Common myeloid progenitor, CD34-positive (primary cell): Measurements from ENCODE around the gene SHH.

ENCODE experiments used
- CTCF ChIA-PET: fragments of 350-600 bp; sonication (Branson Sonifier 250); formaldehyde crosslinking; loops from one replicate; lab custom pipeline; 2021; ENCODE audit warnings: antibody characterized with exemption; lab: Charles Lee
- POLR2A ChIA-PET: fragments of 350-600 bp; sonication (Branson Sonifier 250); formaldehyde crosslinking; loops from one replicate; lab custom pipeline; 2021; ENCODE audit warnings: antibody characterized with exemption; lab: Charles Lee
- DNase-seq, 3 donors: peaks; one replicate each; pipeline versions ENCODE4 v3.0.0 to v3.0.0-alpha.2; 2013
- H3K27ac ChIP-seq, 2 experiments: 1 replicate in 1 of 2; 2 replicates in 1 of 2; pipeline ENCODE4 v1.7.0; 2013; ENCODE audit warnings: inconsistent platforms in 2 of 2, low read length in 2 of 2, mild to moderate bottlenecking in 2 of 2, low read depth in 1 of 2, moderate library complexity in 1 of 2; ENCODE audit not compliant: severe bottlenecking in 2 of 2, insufficient read depth in 1 of 2, poor library complexity in 1 of 2
- H3K27me3 ChIP-seq, 5 experiments: replicated peaks in 2 of 5; 1 replicate in 3 of 5; 2 replicates in 2 of 5; pipeline versions ENCODE4 v1.6.1 to v1.7.0; 2013; ENCODE audit warnings: low read length in 4 of 5, mild to moderate bottlenecking in 2 of 5, moderate library complexity in 2 of 5, inconsistent platforms in 1 of 5; ENCODE audit not compliant: insufficient read depth in 5 of 5, control insufficient read depth in 4 of 5
- H3K36me3 ChIP-seq, 4 experiments: 1 replicate in 2 of 4; 2 replicates in 2 of 4; pipeline versions ENCODE4 v1.6.1 to v1.7.0; 2013; ENCODE audit warnings: low read length in 3 of 4, control low read depth in 1 of 4, mild to moderate bottlenecking in 1 of 4; ENCODE audit not compliant: control insufficient read depth in 4 of 4, insufficient read depth in 4 of 4
- H3K4me1 ChIP-seq, 4 experiments: 1 replicate in 3 of 4; 2 replicates in 1 of 4; pipeline versions ENCODE4 v1.6.1 to v1.7.1; 2013; ENCODE audit warnings: low read length in 3 of 4, mild to moderate bottlenecking in 3 of 4, control low read depth in 1 of 4, inconsistent platforms in 1 of 4, moderate library complexity in 1 of 4; ENCODE audit not compliant: control insufficient read depth in 4 of 4, insufficient read depth in 4 of 4; ENCODE audit errors: control extremely low read depth in 1 of 4
- H3K4me3 ChIP-seq, 7 experiments: 1 replicate in 4 of 7; 2 replicates in 3 of 7; pipeline versions ENCODE4 v1.5.1 to v1.7.0; 2013; ENCODE audit warnings: mild to moderate bottlenecking in 7 of 7, low read length in 6 of 7, moderate library complexity in 6 of 7, inconsistent platforms in 2 of 7, low read depth in 2 of 7, control low read depth in 1 of 7; ENCODE audit not compliant: insufficient read depth in 4 of 7, control insufficient read depth in 1 of 7; ENCODE audit errors: extremely low read depth in 1 of 7
- H3K9me3 ChIP-seq, 5 experiments: 1 replicate in 4 of 5; 2 replicates in 1 of 5; pipeline versions ENCODE4 v1.6.1 to v1.7.1; 2013; ENCODE audit warnings: low read length in 4 of 5, mild to moderate bottlenecking in 2 of 5, inconsistent platforms in 1 of 5, low read depth in 1 of 5, moderate library complexity in 1 of 5; ENCODE audit not compliant: control insufficient read depth in 4 of 5, insufficient read depth in 2 of 5; ENCODE audit errors: control extremely low read depth in 1 of 5
- WGBS: methylation state at CpG from one replicate; pipeline ENCODE4 v1.1.5; 2013; ENCODE audit not compliant: insufficient coverage; 5-methylcytosine and 5-hydroxymethylcytosine counted together

Gene SHH

GRCh38 chr7:155847821-155848435, 35.7 kb upstream of the SHH start:
- Histone ChIP-seq H3K27ac (no peak overlapping the region), H3K9me3 (no peaks in the 10 kb centered on the region), H3K4me3 (no peak overlapping the region), H3K36me3 (no peaks in the 10 kb centered on the region), H3K4me1 (no peaks in the 10 kb centered on the region), H3K27me3 (peaks cover 0 to 15% (median 0%) of the 10 kb centered on the region in 5 experiments)
- 69% methylated on average over 17 of the region's 18 CpGs for WGBS
- no peak for DNase-seq
- ChIA-PET CTCF (interaction anchor here (0.5 kb wide), 1 partner anchor 564 kb away, joined by 3 read pairs; no protein-coding TSS in a partner anchor), POLR2A (no interaction called here)

- peaks cover 0 to 15% (median 0%) of the 10 kb centered on the region in 5 experiments for H3K27me3 ChIP-seq
- H3K27ac ChIP-seq = no peak overlapping the region
- DNase-seq = no peak
- CTCF ChIA-PET = no interaction called here
- 82% methylated on average over 12 of the region's 15 CpGs for WGBS
- no peaks in the 10 kb centered on the region for H3K36me3 ChIP-seq
- no peaks in the 10 kb centered on the region for H3K4me1 ChIP-seq
- H3K4me3 ChIP-seq = no peak overlapping the region
- POLR2A ChIA-PET = no interaction called here
- no peaks in the 10 kb centered on the region for H3K9me3 ChIP-seq
Measured at GRCh38 chr7:155846936-155847335, 34.7 kb upstream of the SHH start.

- Histone ChIP-seq H3K36me3 (no peaks in the 10 kb centered on the region), H3K27ac (no peak overlapping the region), H3K4me1 (no peaks in the 10 kb centered on the region), H3K4me3 (no peak overlapping the region), H3K9me3 (no peaks in the 10 kb centered on the region), H3K27me3 (peaks cover 0 to 18% (median 2%) of the 10 kb centered on the region in 5 experiments)
- POLR2A ChIA-PET = no interaction called here
- 84% methylated on average over 5 of the region's 5 CpGs for WGBS
- DNase-seq = no peak
- CTCF ChIA-PET = no interaction called here
Measured at GRCh38 chr7:155846156-155846555, 33.9 kb upstream of the SHH start.

- Histone ChIP-seq H3K4me1 (no peaks in the 10 kb centered on the region), H3K9me3 (no peaks in the 10 kb centered on the region), H3K4me3 (no peak overlapping the region), H3K27me3 (peaks cover 0 to 23% (median 4%) of the 10 kb centered on the region in 5 experiments), H3K27ac (no peak overlapping the region), H3K36me3 (no peaks in the 10 kb centered on the region)
- CTCF ChIA-PET = no interaction called here
- 98% methylated on average over 14 of the region's 14 CpGs for WGBS
- POLR2A ChIA-PET = no interaction called here
- DNase-seq = no peak
Measured at GRCh38 chr7:155845226-155845625, 33.0 kb upstream of the SHH start.

- DNase-seq = no peak
- POLR2A ChIA-PET = no interaction called here
- no peaks in the 10 kb centered on the region for H3K4me1 ChIP-seq
Measured at GRCh38 chr7:155844526-155844925, 32.3 kb upstream of the SHH start.

GRCh38 chr7:155844019-155844453, 31.8 kb upstream of the SHH start:
- Histone ChIP-seq H3K4me1 (no peaks in the 10 kb centered on the region), H3K4me3 (no peak overlapping the region), H3K9me3 (no peaks in the 10 kb centered on the region), H3K36me3 (no peaks in the 10 kb centered on the region), H3K27ac (no peak overlapping the region), H3K27me3 (peaks cover 0 to 24% (median 4%) of the 10 kb centered on the region in 5 experiments)
- CTCF ChIA-PET = no interaction called here
- POLR2A ChIA-PET = interaction anchor here (0.5 kb wide), 1 partner anchor 1250 kb away, joined by 3 read pairs; no protein-coding TSS in a partner anchor
- DNase-seq = no peak
- 80% methylated on average over 14 of the region's 14 CpGs for WGBS

More at GRCh38 chr7:155844526-155844925, 32.3 kb upstream of the SHH start:
- no peaks in the 10 kb centered on the region for H3K9me3 ChIP-seq
- CTCF ChIA-PET = no interaction called here
- H3K36me3 ChIP-seq = no peaks in the 10 kb centered on the region
- WGBS = over 99% methylated on average over 14 of the region's 16 CpGs
- peaks cover 0 to 22% (median 4%) of the 10 kb centered on the region in 5 experiments for H3K27me3 ChIP-seq
- no peak overlapping the region for H3K27ac ChIP-seq
- H3K4me3 ChIP-seq = no peak overlapping the region

- POLR2A ChIA-PET = interaction anchor here (0.5 kb wide), 1 partner anchor 1250 kb away, joined by 3 read pairs; no protein-coding TSS in a partner anchor
- 97% methylated on average over 13 of the region's 20 CpGs for WGBS
- no peaks in the 10 kb centered on the region for H3K4me1 ChIP-seq
Measured at GRCh38 chr7:155843426-155844018, 31.3 kb upstream of the SHH start.

More at GRCh38 chr7:155843426-155844018, 31.3 kb upstream of the SHH start:
- H3K27ac ChIP-seq = no peak overlapping the region
- no peaks in the 10 kb centered on the region for H3K36me3 ChIP-seq
- DNase-seq = no peak
- H3K4me3 ChIP-seq = no peak overlapping the region
- peaks cover 0 to 24% (median 4%) of the 10 kb centered on the region in 5 experiments for H3K27me3 ChIP-seq
- H3K9me3 ChIP-seq = no peaks in the 10 kb centered on the region
- CTCF ChIA-PET = no interaction called here
